22Rv1 (cell line): ENCODE measurements around the gene PIGR.

Source experiments
- ZFX ChIP-seq: fragments of 450-650 bp; IDR thresholded peaks from 2 replicates; pipeline ENCODE4 v1.6.1; 2017; ENCODE audit warnings: antibody characterized with exemption, borderline replicate concordance
- TF ChIP-seq, protein P1 (sequence below): fragments of 450-650 bp; IDR thresholded peaks from 2 replicates; pipeline ENCODE4 v1.5.1; 2017; ENCODE audit warnings: mild to moderate bottlenecking

DNA sequence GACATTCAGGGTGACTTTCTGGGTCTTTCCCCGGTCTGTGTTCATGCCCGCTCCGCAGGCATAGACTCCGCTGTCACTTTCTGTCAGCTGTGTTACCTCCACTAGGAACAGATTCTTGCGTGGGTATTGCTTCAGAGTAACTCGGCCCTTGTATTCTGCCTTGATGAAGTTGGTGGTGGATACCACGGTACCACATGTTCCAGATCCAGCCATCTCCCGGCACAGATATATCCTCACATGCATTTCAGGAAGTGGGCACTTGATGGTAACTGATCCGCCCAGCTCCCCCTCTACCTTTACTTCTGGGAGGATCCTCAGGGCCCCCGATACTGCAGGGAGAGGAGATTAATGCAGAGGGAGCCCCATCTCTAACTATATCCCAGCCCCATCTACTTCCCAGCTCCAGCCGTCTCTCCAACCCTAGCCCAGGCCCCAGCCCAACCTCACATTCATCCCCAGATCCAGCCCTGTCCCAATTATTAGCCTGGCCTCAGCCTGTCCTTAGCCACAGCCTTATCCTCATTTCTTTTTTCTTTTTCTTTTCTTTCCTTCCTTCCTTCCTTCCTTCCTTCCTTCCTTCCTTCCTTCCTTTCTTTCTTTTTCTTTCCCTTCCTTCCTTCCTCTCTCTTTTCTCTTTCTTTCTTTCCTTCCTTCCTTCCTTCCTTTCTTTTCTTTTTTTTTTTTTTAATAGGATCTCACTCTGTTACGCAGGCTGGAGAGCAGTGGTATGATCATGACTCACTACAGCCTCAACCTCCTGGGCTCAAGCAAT is 32.3 kb downstream of the PIGR start:
- TF ChIP-seq, protein P1, sequence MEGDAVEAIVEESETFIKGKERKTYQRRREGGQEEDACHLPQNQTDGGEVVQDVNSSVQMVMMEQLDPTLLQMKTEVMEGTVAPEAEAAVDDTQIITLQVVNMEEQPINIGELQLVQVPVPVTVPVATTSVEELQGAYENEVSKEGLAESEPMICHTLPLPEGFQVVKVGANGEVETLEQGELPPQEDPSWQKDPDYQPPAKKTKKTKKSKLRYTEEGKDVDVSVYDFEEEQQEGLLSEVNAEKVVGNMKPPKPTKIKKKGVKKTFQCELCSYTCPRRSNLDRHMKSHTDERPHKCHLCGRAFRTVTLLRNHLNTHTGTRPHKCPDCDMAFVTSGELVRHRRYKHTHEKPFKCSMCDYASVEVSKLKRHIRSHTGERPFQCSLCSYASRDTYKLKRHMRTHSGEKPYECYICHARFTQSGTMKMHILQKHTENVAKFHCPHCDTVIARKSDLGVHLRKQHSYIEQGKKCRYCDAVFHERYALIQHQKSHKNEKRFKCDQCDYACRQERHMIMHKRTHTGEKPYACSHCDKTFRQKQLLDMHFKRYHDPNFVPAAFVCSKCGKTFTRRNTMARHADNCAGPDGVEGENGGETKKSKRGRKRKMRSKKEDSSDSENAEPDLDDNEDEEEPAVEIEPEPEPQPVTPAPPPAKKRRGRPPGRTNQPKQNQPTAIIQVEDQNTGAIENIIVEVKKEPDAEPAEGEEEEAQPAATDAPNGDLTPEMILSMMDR, result no peak
- TF ChIP-seq ZFX, result no peak
